KMS-11 (cell line): ENCODE measurements around the gene GULP1.

Source experiments
- H2AFZ ChIP-seq: fragments of 200-600 bp; sonication (generic); 2 replicates; pipeline ENCODE4 v1.6.1; 2016; ENCODE audit warnings: antibody characterized with exemption, mixed run types, low read depth
- H3K27ac ChIP-seq: fragments of 200-600 bp; sonication (generic); 2 replicates; pipeline ENCODE4 v1.6.1; 2016; ENCODE audit warnings: mild to moderate bottlenecking, mixed run types
- H3K27me3 ChIP-seq: fragments of 200-600 bp; sonication (generic); 2 replicates; pipeline ENCODE4 v1.6.1; 2017; ENCODE audit warnings: mild to moderate bottlenecking, low read depth, mixed run types, moderate library complexity; ENCODE audit not compliant: insufficient read depth
- H3K36me3 ChIP-seq: fragments of 200-600 bp; sonication (generic); 2 replicates; pipeline ENCODE4 v1.6.1; 2017; ENCODE audit warnings: mild to moderate bottlenecking, mixed run types; ENCODE audit not compliant: insufficient read depth
- H3K4me1 ChIP-seq: fragments of 200-600 bp; sonication (generic); 2 replicates; pipeline ENCODE4 v1.6.1; 2016; ENCODE audit warnings: mild to moderate bottlenecking, low read depth, mixed run types; ENCODE audit not compliant: poor library complexity, severe bottlenecking
- H3K4me2 ChIP-seq: fragments of 200-600 bp; sonication (generic); 2 replicates; pipeline ENCODE4 v1.7.0; 2016; ENCODE audit warnings: mild to moderate bottlenecking, mixed run types
- H3K4me3 ChIP-seq: fragments of 200-600 bp; sonication (generic); IDR thresholded peaks from 2 replicates; pipeline ENCODE4 v1.6.1; 2017; ENCODE audit warnings: low read depth, low read length, mixed read lengths; ENCODE audit not compliant: insufficient read depth
- H3K79me2 ChIP-seq: fragments of 200-600 bp; sonication (generic); 2 replicates; pipeline ENCODE4 v1.6.1; 2016; ENCODE audit warnings: low read depth, mixed run types; ENCODE audit not compliant: insufficient read depth
- H3K9ac ChIP-seq: fragments of 200-600 bp; sonication (generic); 2 replicates; pipeline ENCODE4 v1.6.1; 2016; ENCODE audit warnings: mild to moderate bottlenecking, mixed run types
- H4K20me1 ChIP-seq: fragments of 200-600 bp; sonication (generic); 2 replicates; pipeline ENCODE4 v1.6.1; 2016; ENCODE audit warnings: mild to moderate bottlenecking, mixed run types; ENCODE audit not compliant: insufficient read depth
- CTCF ChIP-seq: fragments of 200-600 bp; sonication (generic); conservative IDR thresholded peaks from 2 replicates; pipeline ENCODE4 v1.6.1; 2017; ENCODE audit warnings: low read depth, mild to moderate bottlenecking, antibody characterized with exemption, low read length, moderate library complexity, mixed read lengths

The GULP1 gene

GRCh38 chr2:188561473-188561979 lies 269.9 kb downstream of the GULP1 start:
- H3K9ac ChIP-seq, result no peak overlapping the region
- no peak overlapping the region for H3K27ac ChIP-seq
- H3K4me1 ChIP-seq, result peaks cover 6% of the 10 kb centered on the region
- no peak overlapping the region for H2AFZ ChIP-seq
- no peaks in the 10 kb centered on the region for H3K79me2 ChIP-seq
- TF ChIP-seq CTCF, result no peak
- no peak overlapping the region for H3K4me2 ChIP-seq
- H4K20me1 ChIP-seq, result no peaks in the 10 kb centered on the region
- no peaks in the 10 kb centered on the region for H3K27me3 ChIP-seq
- no peaks in the 10 kb centered on the region for H3K36me3 ChIP-seq
- H3K4me3 ChIP-seq, result no peak overlapping the region

GRCh38 chr2:188569431-188570165 lies 277.9 kb downstream of the GULP1 start:
- Histone ChIP-seq H3K4me3 (no peak overlapping the region), H4K20me1 (no peaks in the 10 kb centered on the region), H3K36me3 (no peaks in the 10 kb centered on the region), H3K4me1 (no peaks in the 10 kb centered on the region), H3K27me3 (no peaks in the 10 kb centered on the region), H3K4me2 (no peak overlapping the region), H3K27ac (no peak overlapping the region), H3K9ac (no peak overlapping the region), H3K79me2 (no peaks in the 10 kb centered on the region), H2AFZ (no peak overlapping the region)
- no peak for TF ChIP-seq CTCF

GRCh38 chr2:188570370-188570769 lies 278.7 kb downstream of the GULP1 start:
- no peaks in the 10 kb centered on the region for H3K79me2 ChIP-seq
- H3K4me2 ChIP-seq, result no peak overlapping the region

GRCh38 chr2:188571543-188572303 lies 280.0 kb downstream of the GULP1 start:
- Histone ChIP-seq H3K79me2 (no peaks in the 10 kb centered on the region), H2AFZ (no peak overlapping the region), H3K36me3 (no peaks in the 10 kb centered on the region), H3K4me2 (no peak overlapping the region), H3K9ac (no peak overlapping the region), H3K27me3 (no peaks in the 10 kb centered on the region), H3K27ac (no peak overlapping the region), H4K20me1 (no peaks in the 10 kb centered on the region), H3K4me3 (no peak overlapping the region), H3K4me1 (no peaks in the 10 kb centered on the region)
- no peak for TF ChIP-seq CTCF

More at GRCh38 chr2:188570370-188570769, 278.7 kb downstream of the GULP1 start:
- no peak for TF ChIP-seq CTCF
- H3K4me3 ChIP-seq, result no peak overlapping the region
- H3K27me3 ChIP-seq, result no peaks in the 10 kb centered on the region
- no peaks in the 10 kb centered on the region for H4K20me1 ChIP-seq
- no peak overlapping the region for H3K9ac ChIP-seq
- H3K4me1 ChIP-seq, result no peaks in the 10 kb centered on the region
- no peak overlapping the region for H2AFZ ChIP-seq
- no peak overlapping the region for H3K27ac ChIP-seq
- no peaks in the 10 kb centered on the region for H3K36me3 ChIP-seq
